ENCODE data around the gene PLSCR1. TPM values are rescaled to one million over a fixed set of nuclear protein-coding genes. Genes with fewer than 3 reads are reported as not detected.

The PLSCR1 gene
- total and polyA plus RNA-seq, 9 of the 15 experiments (the other 6 are each of a cell fraction or from before 2014, with no cell fraction given) = 40.6 to 122 (median 69.1) TPM

GRCh38 chr3:146524961-146525360 is 19.4 kb downstream of the PLSCR1 start (continued):
- TF ChIP-seq RBM15 (IDR thresholded peaks at IDR 0.05; ENCODE audit: insufficient read depth, low read length) = no peak
- no peak for TF ChIP-seq TCF15 (CRISPR knock-in tag; IDR thresholded peaks at IDR 0.05)
- TF ChIP-seq FOS (IDR thresholded peaks at IDR 0.05; ENCODE audit: extremely low read depth, insufficient read length) = no peak

GRCh38 chr3:146523531-146523930 is 20.9 kb downstream of the PLSCR1 start:
- Histone ChIP-seq H4K20me1 (replicated peaks; ENCODE audit: control insufficient read depth, insufficient read depth, low read length) (no peaks in the 10 kb centered on the region), H3K36me3 (ENCODE audit: control insufficient read depth, insufficient read depth, low read length) (peaks cover 61% of the 10 kb centered on the region), H3K9me1 (ENCODE audit: control insufficient read depth, insufficient read depth, low read length) (no peaks in the 10 kb centered on the region), H3K4me2 (ENCODE audit: insufficient read depth, low read length) (no peak overlapping the region), H3K79me2 (ENCODE audit: control insufficient read depth, insufficient read depth, low read length) (no peaks in the 10 kb centered on the region), H3K27me3 (ENCODE audit: control insufficient read depth in 2 of 2, insufficient read depth in 2 of 2, low read length in 2 of 2) (no peaks in the 10 kb centered on the region), H3K4me3 (no peak overlapping the region), H3K9ac (ENCODE audit: insufficient read depth in 1 of 2, low read depth in 2 of 2, low read length in 2 of 2) (no peak overlapping the region), H3K27ac (ENCODE audit: extremely low read depth, low read depth, low read length) (no peak overlapping the region), H3K4me1 (replicated peaks in 1 of 2; ENCODE audit: control insufficient read depth in 2 of 2, insufficient read depth in 2 of 2, low read length in 2 of 2) (peaks cover 0 to under 1% of the 10 kb centered on the region in 2 experiments; a peak in 1 of 5 replicates), H3K9me3 (replicated peaks; ENCODE audit: control insufficient read depth, insufficient read depth, low read depth, low read length) (no peaks in the 10 kb centered on the region), H2AFZ (ENCODE audit: low read depth, low read length) (no peak overlapping the region)
- TF ChIP-seq C11orf30 (IDR thresholded peaks at IDR 0.05; ENCODE audit: low read depth) (0 out of 2 replicates have a peak, but pooled peaks have one; percentile 5), CBX3 (IDR thresholded peaks at IDR 0.05; ENCODE audit: borderline replicate concordance in 1 of 2, low read length in 2 of 2) (no peak)
- DNase-seq (ENCODE audit: extremely low read depth in 1 of 4, low spot score in 3 of 4) (no peak), ATAC-seq (peak; percentile 43; the same call in 2 of the 3 replicates), FAIRE-seq (no peak)
- CTCF ChIA-PET (ENCODE audit: low intra/inter-chr PET ratio) = no interaction called here
- POLR2A ChIA-PET = no interaction called here
- no TSS peak for BruUV-seq (replicated peaks)
- intact Hi-C loops (cut with micrococcal nuclease) (no loop called here), in situ Hi-C loops (cut with MboI) (no loop called here)
- WGBS (ENCODE audit: insufficient coverage, low coverage, missing lambda C conversion rate) = 58% methylated on average over 4 of the region's 4 CpGs

Data from K562 (cell line).